C4-2B (cell line): Measurements from ENCODE around the gene AQR.

Experiments
- ZFX ChIP-seq: fragments of 450-650 bp; IDR thresholded peaks from 2 replicates; pipeline ENCODE4 v1.6.1; 2017
- TF ChIP-seq, protein P1 (sequence below): fragments of 450-650 bp; conservative IDR thresholded peaks from 2 replicates; pipeline ENCODE4 v1.5.1; 2017; ENCODE audit warnings: mild to moderate bottlenecking

- TF ChIP-seq, protein P1, sequence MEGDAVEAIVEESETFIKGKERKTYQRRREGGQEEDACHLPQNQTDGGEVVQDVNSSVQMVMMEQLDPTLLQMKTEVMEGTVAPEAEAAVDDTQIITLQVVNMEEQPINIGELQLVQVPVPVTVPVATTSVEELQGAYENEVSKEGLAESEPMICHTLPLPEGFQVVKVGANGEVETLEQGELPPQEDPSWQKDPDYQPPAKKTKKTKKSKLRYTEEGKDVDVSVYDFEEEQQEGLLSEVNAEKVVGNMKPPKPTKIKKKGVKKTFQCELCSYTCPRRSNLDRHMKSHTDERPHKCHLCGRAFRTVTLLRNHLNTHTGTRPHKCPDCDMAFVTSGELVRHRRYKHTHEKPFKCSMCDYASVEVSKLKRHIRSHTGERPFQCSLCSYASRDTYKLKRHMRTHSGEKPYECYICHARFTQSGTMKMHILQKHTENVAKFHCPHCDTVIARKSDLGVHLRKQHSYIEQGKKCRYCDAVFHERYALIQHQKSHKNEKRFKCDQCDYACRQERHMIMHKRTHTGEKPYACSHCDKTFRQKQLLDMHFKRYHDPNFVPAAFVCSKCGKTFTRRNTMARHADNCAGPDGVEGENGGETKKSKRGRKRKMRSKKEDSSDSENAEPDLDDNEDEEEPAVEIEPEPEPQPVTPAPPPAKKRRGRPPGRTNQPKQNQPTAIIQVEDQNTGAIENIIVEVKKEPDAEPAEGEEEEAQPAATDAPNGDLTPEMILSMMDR = no peak
- TF ChIP-seq ZFX = no peak
Measured at GRCh38 chr15:34804776-34805175, 164.8 kb downstream of the AQR start.
